ENCODE data around the gene ST3GAL2. TPM values are rescaled to one million over a fixed set of nuclear protein-coding genes. Genes with fewer than 3 reads are reported as not detected.

ST3GAL2 gene
- total RNA-seq, 1 experiment from 2014 or later, result 45.9 TPM

- Histone ChIP-seq H2BK20ac (ENCODE audit: low read depth, low read length, poor library complexity, severe bottlenecking) (no peak overlapping the region), H3T11ph (ENCODE audit: low read length) (no peak overlapping the region), H3K23me2 (ENCODE audit: insufficient read length, low read depth, low read length, poor library complexity, severe bottlenecking) (no peaks in the 10 kb centered on the region), H2BK15ac (ENCODE audit: low read depth, low read length) (no peak overlapping the region), H3K9ac (ENCODE audit: extremely low read depth, insufficient read length, low read length) (no peak overlapping the region), H3K56ac (ENCODE audit: insufficient read length, low read depth, low read length) (no peak overlapping the region), H4K20me1 (ENCODE audit: control insufficient read depth, insufficient read depth, insufficient read length) (peaks cover 3% of the 10 kb centered on the region), H2BK5ac (ENCODE audit: insufficient read length, low read length) (no peak overlapping the region), H2BK120ac (ENCODE audit: low read depth, low read length, poor library complexity, severe bottlenecking) (no peak overlapping the region), H3K23ac (ENCODE audit: insufficient read length, low read depth, low read length) (no peak overlapping the region), H2AK5ac (ENCODE audit: insufficient read length, low read length) (no peak overlapping the region), H3K18ac (ENCODE audit: insufficient read length, low read depth, low read length) (no peak overlapping the region), H4K8ac (replicated peaks; ENCODE audit: insufficient read length, low read depth, low read length) (no peak overlapping the region), H4K91ac (ENCODE audit: insufficient read length, low read depth, low read length) (no peak overlapping the region), H3K14ac (ENCODE audit: insufficient read depth, low read length) (no peak overlapping the region), H3K27ac (ENCODE audit: insufficient read length, low read depth, low read length) (no peak overlapping the region), H3K9me3 (ENCODE audit: control insufficient read depth, low read depth, low read length) (no peaks in the 10 kb centered on the region), H3K4me2 (ENCODE audit: insufficient read depth, insufficient read length, low read length) (no peak overlapping the region), H2AFZ (ENCODE audit: low read length) (no peak overlapping the region), H3K79me1 (ENCODE audit: insufficient read depth, low read depth, low read length, poor library complexity, severe bottlenecking) (no peaks in the 10 kb centered on the region), H3K4ac (ENCODE audit: low read depth, low read length) (no peak overlapping the region), H4K5ac (ENCODE audit: insufficient read length, low read depth, low read length) (no peak overlapping the region), H3K79me2 (ENCODE audit: insufficient read depth, low read length) (no peaks in the 10 kb centered on the region), H3K27me3 (ENCODE audit: insufficient read depth, low read length) (no peaks in the 10 kb centered on the region), H2BK12ac (ENCODE audit: insufficient read length, low read depth, low read length) (no peak overlapping the region), H3K4me1 (ENCODE audit: insufficient read depth, low read length) (no peaks in the 10 kb centered on the region; the same call in 1 of the 2 replicates)
- no CpG with 5 or more reads among the region's 13 CpGs for WGBS (ENCODE audit: extremely low coverage, insufficient read length, low lambda C conversion rate)
- TF ChIP-seq, protein P1, sequence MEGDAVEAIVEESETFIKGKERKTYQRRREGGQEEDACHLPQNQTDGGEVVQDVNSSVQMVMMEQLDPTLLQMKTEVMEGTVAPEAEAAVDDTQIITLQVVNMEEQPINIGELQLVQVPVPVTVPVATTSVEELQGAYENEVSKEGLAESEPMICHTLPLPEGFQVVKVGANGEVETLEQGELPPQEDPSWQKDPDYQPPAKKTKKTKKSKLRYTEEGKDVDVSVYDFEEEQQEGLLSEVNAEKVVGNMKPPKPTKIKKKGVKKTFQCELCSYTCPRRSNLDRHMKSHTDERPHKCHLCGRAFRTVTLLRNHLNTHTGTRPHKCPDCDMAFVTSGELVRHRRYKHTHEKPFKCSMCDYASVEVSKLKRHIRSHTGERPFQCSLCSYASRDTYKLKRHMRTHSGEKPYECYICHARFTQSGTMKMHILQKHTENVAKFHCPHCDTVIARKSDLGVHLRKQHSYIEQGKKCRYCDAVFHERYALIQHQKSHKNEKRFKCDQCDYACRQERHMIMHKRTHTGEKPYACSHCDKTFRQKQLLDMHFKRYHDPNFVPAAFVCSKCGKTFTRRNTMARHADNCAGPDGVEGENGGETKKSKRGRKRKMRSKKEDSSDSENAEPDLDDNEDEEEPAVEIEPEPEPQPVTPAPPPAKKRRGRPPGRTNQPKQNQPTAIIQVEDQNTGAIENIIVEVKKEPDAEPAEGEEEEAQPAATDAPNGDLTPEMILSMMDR (conservative IDR thresholded peaks at IDR 0.05), result no peak
- Mint-ChIP-seq H3K36me3 (ENCODE audit: insufficient read depth in 1 of 3, low read depth in 3 of 3) (peaks cover 0 to 13% (median 8%) of the 10 kb centered on the region in 3 experiments; a peak in 5 of 7 replicates), H3K9me3 (no peaks in the 10 kb centered on the region), H3K27me3 (ENCODE audit: low read depth) (no peaks in the 10 kb centered on the region), H3K4me3 (no peak overlapping the region; a peak in 1 of 5 replicates), H3K4me1 (peaks cover 4 to 8% of the 10 kb centered on the region in 2 experiments; a peak in 3 of 4 replicates), H3K27ac (no peak overlapping the region; a peak in 1 of 7 replicates)
- DNase-seq, result no peak
These were observed 37.5 kb upstream of the ST3GAL2 start for GRCh38 chr16:70476272-70477020.
